ENCODE data around the gene GOLGA8S.
"Not testable (repeated sequence)": the region's sequence is repeated elsewhere in the genome, so short reads cannot be mapped to it uniquely, and the experiment has no call there.

GRCh38 chr15:23334096-23334495, 20.5 kb upstream of the GOLGA8S start, which contains the start of gene GOLGA6L26:
- TF ChIP-seq CTCF (conservative IDR thresholded peaks at IDR 0.05); EZH2 (IDR thresholded peaks at IDR 0.05; ENCODE audit: low read depth): not testable (repeated sequence)

All from PC-9 (cell line).